Activated CD8-positive, alpha-beta T cell treated with anti-CD3 and anti-CD28 coated beads for 36 hours (primary cell): ENCODE results near the gene CSNK2A1. TPM values are rescaled to one million over a fixed set of nuclear protein-coding genes. Genes with fewer than 3 reads are reported as not detected.

ENCODE experiments used
- ATAC-seq: fragments of 200-7000 bp; cut with Tn5 transposase; one replicate; pipeline ENCODE4 v1.10.0; 2021; ENCODE audit warnings: mild to moderate bottlenecking, moderate library complexity
- CTCF ChIA-PET: fragments of 350-600 bp; sonication (Branson Sonifier 250); formaldehyde crosslinking; loops from one replicate; lab custom pipeline; 2021; ENCODE audit warnings: antibody characterized with exemption; lab: Charles Lee
- POLR2A ChIA-PET: fragments of 350-600 bp; sonication (Branson Sonifier 250); formaldehyde crosslinking; loops from one replicate; lab custom pipeline; 2021; ENCODE audit warnings: antibody characterized with exemption; lab: Charles Lee
- DNase-seq: peaks from one replicate; pipeline ENCODE4 v3.0.0-alpha.2; 2020
- H3K27ac Mint-ChIP-seq: one replicate; pipeline ENCODE4 v1.8.0; 2021; ENCODE audit warnings: mild to moderate bottlenecking, mixed read lengths
- H3K27me3 Mint-ChIP-seq: one replicate; pipeline ENCODE4 v1.8.0; 2021; ENCODE audit warnings: mixed read lengths
- H3K36me3 Mint-ChIP-seq: one replicate; pipeline ENCODE4 v1.8.0; 2021; ENCODE audit warnings: low read depth, mixed read lengths
- H3K4me1 Mint-ChIP-seq: one replicate; pipeline ENCODE4 v1.8.0; 2021; ENCODE audit warnings: low read depth, mixed read lengths
- H3K4me3 Mint-ChIP-seq: one replicate; pipeline ENCODE4 v1.8.0; 2021; ENCODE audit warnings: mild to moderate bottlenecking, moderate library complexity, mixed read lengths
- H3K9me3 Mint-ChIP-seq: one replicate; pipeline ENCODE4 v1.8.0; 2021; ENCODE audit warnings: mixed read lengths
- CTCF ChIP-seq: fragments of 200-600 bp; IDR thresholded peaks from one replicate; pipeline ENCODE4 v1.8.0; 2022; ENCODE audit warnings: antibody characterized with exemption, mild to moderate bottlenecking
- intact Hi-C: fragments of 100-400 bp; cut with micrococcal nuclease; formaldehyde crosslinking; loops from one replicate; pipeline ENCODE4 v1.10.0; 2022
- total RNA-seq, 2 experiments: library from RNA; stranded (reverse); gene quantifications; one replicate each; pipeline ENCODE4 v1.2.3, GENCODE V29; 2021

CSNK2A1 gene
- total RNA-seq, 2 experiments from 2014 or later, result 169 to 174 TPM

DNA sequence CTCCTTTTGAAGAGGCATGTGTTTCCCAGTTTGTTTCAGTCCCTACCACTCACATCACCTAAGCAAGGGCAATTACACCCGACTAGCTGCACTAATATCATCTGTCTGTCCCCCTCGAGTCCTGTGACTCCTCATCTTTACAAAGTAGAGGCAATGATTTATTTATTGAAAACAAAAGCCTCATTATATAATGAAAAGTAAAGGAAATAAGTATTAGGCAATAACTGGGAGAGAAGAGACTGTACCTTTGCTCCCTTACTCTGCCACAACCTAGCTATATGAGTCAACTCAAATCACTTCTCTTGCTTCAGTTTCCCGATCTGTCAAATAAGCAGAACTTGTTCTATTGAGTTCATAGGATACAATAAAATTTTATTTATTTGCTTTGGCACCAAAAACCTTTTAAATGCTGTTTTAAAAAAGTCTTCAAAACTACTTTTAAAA is 38.9 kb downstream of the CSNK2A1 start:
- H3K4me3 Mint-ChIP-seq, result no peak overlapping the region
- ATAC-seq, result no peak
- intact Hi-C loops, result no loop called here
- TF ChIP-seq CTCF, result no peak
- no peak overlapping the region for H3K27ac Mint-ChIP-seq
- peaks cover 8% of the 10 kb centered on the region for H3K4me1 Mint-ChIP-seq
- POLR2A ChIA-PET, result no interaction called here
- peaks cover 45% of the 10 kb centered on the region for H3K36me3 Mint-ChIP-seq
- no peak for DNase-seq
- H3K9me3 Mint-ChIP-seq, result no peaks in the 10 kb centered on the region
- H3K27me3 Mint-ChIP-seq, result no peaks in the 10 kb centered on the region
- CTCF ChIA-PET, result interaction anchor here (0.7 to 0.8 kb wide), 2 partner anchors 11 to 21 kb away, joined by 3 to 4 read pairs; no protein-coding TSS in a partner anchor

DNA sequence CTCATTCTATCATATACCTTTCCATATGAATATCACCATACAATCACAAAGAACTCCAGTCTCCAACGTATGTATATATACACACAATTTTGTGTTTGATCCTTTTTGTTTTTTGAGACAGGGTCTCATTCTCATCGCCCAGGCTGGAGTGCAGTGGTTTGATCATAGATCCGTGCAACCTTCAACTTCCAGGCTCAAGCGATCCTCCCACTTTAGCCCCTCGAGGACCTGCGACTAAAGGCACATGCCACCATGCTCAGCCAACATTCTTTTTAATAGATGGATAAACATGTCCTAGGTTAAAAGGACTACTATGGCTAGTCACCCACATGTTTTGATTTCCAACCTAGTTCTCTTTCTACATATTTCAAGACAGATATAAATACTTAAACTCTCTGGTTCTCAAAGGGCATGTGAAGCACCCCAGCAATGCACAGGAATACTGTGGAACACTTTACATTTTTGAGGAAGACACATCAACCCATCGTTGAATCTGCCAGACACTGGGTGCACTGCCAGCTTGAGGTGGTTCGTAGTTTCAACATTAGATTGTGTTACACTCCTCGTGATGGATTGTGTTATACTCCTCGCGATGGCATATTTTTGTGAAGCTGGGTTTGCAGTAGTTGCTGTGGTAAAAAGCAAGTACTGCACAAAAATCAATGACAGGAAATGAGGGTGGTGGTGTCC is 40.4 kb downstream of the CSNK2A1 start:
- no peak for TF ChIP-seq CTCF
- intact Hi-C loops, result no loop called here
- no peak overlapping the region for H3K4me3 Mint-ChIP-seq
- no peaks in the 10 kb centered on the region for H3K4me1 Mint-ChIP-seq
- H3K36me3 Mint-ChIP-seq, result peaks cover 44% of the 10 kb centered on the region
- POLR2A ChIA-PET, result interaction anchor here (1.6 kb wide), 1 partner anchor 12 kb away, joined by 4 read pairs; no protein-coding TSS in a partner anchor
- no peaks in the 10 kb centered on the region for H3K27me3 Mint-ChIP-seq
- CTCF ChIA-PET, result no interaction called here
- H3K9me3 Mint-ChIP-seq, result no peaks in the 10 kb centered on the region
- DNase-seq (no peak), ATAC-seq (no peak)
- peak overlapping the region; percentile 6 for H3K27ac Mint-ChIP-seq

DNA sequence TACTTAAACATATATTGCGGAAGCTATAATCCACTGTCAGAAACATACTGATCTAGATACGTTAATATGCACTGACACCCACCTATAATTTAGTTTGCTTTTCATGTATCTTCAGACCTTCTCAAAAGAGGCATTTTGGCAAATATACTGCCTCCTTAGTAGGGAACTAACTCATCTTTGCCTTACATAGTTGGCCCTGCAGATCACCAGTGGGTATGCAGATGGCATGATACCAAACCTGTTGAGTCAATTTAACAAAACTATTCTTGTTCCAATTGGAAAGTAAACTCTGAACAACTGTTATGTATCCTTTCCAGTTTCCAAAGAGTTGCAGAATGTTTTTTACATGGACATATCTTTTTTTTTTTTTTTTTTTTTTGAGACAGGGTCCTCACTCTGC is 45.6 kb downstream of the CSNK2A1 start:
- no peak for DNase-seq
- H3K36me3 Mint-ChIP-seq, result peaks cover 50% of the 10 kb centered on the region
- POLR2A ChIA-PET, result no interaction called here
- CTCF ChIA-PET, result no interaction called here
- ATAC-seq, result no peak
- intact Hi-C loops, result no loop called here
- no peaks in the 10 kb centered on the region for H3K4me1 Mint-ChIP-seq
- H3K4me3 Mint-ChIP-seq, result no peak overlapping the region
- TF ChIP-seq CTCF, result no peak
- H3K27ac Mint-ChIP-seq, result no peak overlapping the region
- H3K9me3 Mint-ChIP-seq, result no peaks in the 10 kb centered on the region
- H3K27me3 Mint-ChIP-seq, result no peaks in the 10 kb centered on the region

GRCh38 chr20:496126-496696 is 47.4 kb downstream of the CSNK2A1 start:
- Mint-ChIP-seq H3K4me3 (no peak overlapping the region), H3K4me1 (no peaks in the 10 kb centered on the region), H3K9me3 (no peaks in the 10 kb centered on the region), H3K27me3 (no peaks in the 10 kb centered on the region), H3K36me3 (peaks cover 60% of the 10 kb centered on the region), H3K27ac (no peak overlapping the region)
- ATAC-seq (no peak), DNase-seq (no peak)
- TF ChIP-seq CTCF, result no peak
- ChIA-PET CTCF (no interaction called here), POLR2A (no interaction called here)
- intact Hi-C loops, result no loop called here

DNA sequence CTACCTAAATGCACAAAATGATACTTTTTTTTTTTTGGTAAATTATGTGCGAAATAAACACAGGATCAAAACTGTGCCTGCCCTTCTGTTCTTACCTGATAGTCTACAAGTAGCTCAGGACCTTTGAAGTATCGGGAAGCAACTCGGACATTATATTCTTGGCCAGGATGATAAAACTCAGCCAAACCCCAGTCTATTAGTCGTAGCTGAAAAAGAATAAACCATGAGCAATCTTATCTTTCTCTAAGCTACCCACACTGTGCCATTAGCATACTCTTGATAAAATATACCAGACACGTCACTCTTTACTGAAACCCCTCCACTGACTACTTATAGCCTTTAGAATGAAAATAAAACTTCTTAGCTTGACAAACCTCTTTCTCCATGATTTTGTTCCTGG is 51.4 kb downstream of the CSNK2A1 start:
- H3K27ac Mint-ChIP-seq, result no peak overlapping the region
- ChIA-PET POLR2A (interaction anchor here (1.3 kb wide), 1 partner anchor 30 kb away, joined by 3 read pairs; no protein-coding TSS in a partner anchor), CTCF (interaction anchor here (1.0 to 2.0 kb wide), 6 partner anchors 10 to 138 kb away, joined by 3 to 10 read pairs (median 4); no protein-coding TSS in a partner anchor)
- no peak for ATAC-seq
- TF ChIP-seq CTCF, result no peak
- intact Hi-C loops, result no loop called here
- no peak overlapping the region for H3K4me3 Mint-ChIP-seq
- H3K9me3 Mint-ChIP-seq, result no peaks in the 10 kb centered on the region
- H3K27me3 Mint-ChIP-seq, result no peaks in the 10 kb centered on the region
- H3K4me1 Mint-ChIP-seq, result no peaks in the 10 kb centered on the region
- peaks cover 52% of the 10 kb centered on the region for H3K36me3 Mint-ChIP-seq
- DNase-seq, result no peak
